Omental fat pad (tissue), 4 donors: ENCODE measurements around the gene PTK6. TPM values are rescaled to one million over a fixed set of nuclear protein-coding genes. Genes with fewer than 3 reads are reported as not detected.

Experiments used
- ATAC-seq: fragments of 150-250 bp; one replicate; pipeline ENCODE4 v1.9.1; 2016; ENCODE audit warnings: mild to moderate bottlenecking, moderate library complexity; ENCODE audit not compliant: low FRiP score
- DNase-seq: peaks from one replicate; pipeline ENCODE4 v3.0.0-alpha.2; 2019; ENCODE audit warnings: low spot score
- total RNA-seq, 4 donors: library from RNA; depleted of rRNA; stranded (reverse); fragments of >200 nt; gene quantifications; one replicate each; pipeline ENCODE4 v1.1.0, GENCODE V29; 2016
- TF ChIP-seq, protein P1 (sequence below), 3 donors: fragments of 450-650 bp; IDR thresholded peaks; one replicate each; pipeline ENCODE4 v1.5.1; 2016 to 2017; ENCODE audit warnings: antibody characterized with exemption in 3 of 3, mild to moderate bottlenecking in 3 of 3, moderate library complexity in 2 of 3

Gene PTK6
- total RNA-seq, 4 donors from 2014 or later = 0.12 to 0.63 (median 0.28) TPM; not detected in 1

DNA sequence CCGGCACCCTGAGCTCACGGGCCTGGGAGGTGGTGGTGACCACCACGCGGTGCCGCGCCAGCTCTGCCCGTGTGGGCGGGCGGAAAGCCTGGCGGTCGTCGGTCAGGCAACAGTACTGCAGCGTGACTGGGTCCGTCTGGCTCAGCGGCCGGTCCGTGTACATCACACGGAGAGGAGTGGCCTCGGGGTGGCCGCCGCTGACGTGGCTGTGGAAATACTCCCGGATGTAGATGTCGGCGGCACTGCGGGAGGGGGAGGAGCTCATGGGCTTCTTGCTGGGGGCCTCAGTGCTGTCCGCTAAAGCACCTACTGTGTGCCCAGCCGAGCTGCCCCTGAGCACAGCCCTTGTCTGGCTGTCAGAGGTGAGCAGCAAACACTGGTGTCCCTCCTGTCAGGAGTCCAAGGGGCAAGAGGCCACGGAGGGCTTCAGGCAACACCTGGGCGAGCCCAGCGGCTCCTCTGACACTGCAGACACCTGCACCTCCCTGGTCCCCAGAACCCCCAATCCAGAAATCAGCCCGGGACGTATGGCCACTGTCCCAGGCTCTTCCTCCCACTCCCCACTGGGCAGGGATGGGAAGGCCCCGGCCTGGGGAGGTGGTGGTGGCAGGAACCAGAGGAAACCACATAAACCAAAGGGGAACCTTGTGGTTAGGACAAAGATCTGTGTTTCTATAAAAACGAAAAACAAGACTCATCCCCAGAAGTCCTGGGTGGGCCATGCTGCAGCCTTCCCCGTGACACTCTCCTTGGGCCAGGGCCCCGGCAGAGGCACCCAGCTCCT, 30.4 kb upstream of the PTK6 start:
- DNase-seq (no peak), ATAC-seq (no peak)
- TF ChIP-seq, protein P1, sequence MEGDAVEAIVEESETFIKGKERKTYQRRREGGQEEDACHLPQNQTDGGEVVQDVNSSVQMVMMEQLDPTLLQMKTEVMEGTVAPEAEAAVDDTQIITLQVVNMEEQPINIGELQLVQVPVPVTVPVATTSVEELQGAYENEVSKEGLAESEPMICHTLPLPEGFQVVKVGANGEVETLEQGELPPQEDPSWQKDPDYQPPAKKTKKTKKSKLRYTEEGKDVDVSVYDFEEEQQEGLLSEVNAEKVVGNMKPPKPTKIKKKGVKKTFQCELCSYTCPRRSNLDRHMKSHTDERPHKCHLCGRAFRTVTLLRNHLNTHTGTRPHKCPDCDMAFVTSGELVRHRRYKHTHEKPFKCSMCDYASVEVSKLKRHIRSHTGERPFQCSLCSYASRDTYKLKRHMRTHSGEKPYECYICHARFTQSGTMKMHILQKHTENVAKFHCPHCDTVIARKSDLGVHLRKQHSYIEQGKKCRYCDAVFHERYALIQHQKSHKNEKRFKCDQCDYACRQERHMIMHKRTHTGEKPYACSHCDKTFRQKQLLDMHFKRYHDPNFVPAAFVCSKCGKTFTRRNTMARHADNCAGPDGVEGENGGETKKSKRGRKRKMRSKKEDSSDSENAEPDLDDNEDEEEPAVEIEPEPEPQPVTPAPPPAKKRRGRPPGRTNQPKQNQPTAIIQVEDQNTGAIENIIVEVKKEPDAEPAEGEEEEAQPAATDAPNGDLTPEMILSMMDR (IDR thresholded peaks at IDR 0.05) = no peak

DNA sequence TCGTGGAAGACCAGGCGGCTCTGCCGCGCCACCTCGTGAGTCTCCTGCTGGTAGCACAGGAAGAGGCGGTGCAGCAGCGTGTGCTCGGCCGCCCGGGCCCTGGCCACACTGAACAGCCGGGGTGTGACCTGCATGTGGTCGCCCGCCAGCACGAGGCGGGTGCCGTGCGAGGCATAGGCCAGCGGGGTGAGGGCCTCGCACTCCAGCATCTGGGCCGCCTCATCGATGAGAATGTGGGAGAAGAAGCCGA, 29.9 kb upstream of the PTK6 start:
- TF ChIP-seq, protein P1 (IDR thresholded peaks at IDR 0.05) = no peak
- ATAC-seq = no peak
- DNase-seq = no peak

DNA sequence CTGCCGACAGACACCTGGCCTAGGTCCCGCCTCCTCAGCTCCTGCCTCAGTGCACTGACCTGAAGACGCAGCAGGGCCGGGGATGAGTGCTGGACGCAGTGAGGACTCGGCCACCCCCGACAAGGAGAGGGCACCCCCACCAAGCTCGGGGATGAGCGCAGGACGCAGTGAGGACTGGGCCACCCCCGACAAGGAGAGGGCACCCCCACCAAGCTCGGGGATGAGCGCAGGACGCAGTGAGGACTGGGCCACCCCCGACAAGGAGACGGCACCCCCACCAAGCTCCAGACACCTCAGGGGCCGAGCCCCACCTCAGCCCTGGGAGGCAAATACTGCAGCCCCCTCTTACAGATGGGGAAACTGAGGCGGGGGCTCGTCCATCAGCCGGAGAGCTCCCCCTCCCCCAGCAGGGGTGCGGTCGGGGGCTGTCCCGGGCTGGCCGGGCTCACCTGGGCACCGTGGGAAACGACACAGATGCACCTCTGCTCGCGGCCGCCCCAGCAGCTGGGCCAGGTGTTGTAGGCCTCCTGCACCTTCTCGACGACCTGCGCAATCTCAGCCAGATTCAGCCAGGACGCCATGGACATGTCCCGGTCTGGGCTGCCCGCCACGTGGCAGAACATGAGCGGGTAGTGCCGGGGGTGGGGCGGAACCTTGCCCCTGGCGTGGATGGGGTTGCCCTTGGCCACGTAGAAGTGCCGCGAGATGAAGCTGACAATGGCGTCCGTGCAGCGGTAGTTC, 29.4 kb upstream of the PTK6 start:
- ATAC-seq = no peak
- no peak for DNase-seq
- TF ChIP-seq, protein P1 (IDR thresholded peaks at IDR 0.05) = no peak

DNA sequence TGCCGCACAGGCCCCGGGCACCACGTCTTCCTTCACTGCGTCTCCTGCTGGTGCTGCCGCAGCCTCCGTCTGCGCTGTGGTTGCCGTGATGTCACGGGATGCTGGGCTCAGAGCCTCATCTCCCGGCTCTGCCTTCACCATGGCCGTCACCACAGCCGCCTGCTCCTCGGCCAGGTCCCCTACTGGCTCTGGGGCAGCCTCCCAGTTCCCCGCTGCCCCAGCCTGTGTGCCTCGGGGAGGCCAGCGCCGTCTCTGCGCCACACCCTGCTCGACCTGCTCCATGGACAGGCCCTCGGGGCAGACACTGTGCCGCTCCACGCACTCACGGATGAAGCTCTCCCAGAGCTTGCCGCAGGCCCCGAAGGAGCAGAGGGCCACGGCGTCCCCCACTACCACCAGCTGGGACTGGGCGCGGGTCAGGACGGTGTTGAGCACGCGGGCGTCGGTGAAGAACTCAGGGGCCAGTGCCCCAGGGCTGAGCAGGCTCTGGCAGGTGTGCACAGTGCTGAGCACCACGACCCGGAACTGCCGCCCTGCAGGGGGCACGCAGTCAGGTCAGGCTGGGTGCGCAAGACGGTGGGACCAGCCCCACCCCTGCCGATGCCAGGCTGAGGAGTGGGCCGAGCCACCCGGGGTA, 28.6 kb upstream of the PTK6 start:
- DNase-seq = no peak
- TF ChIP-seq, protein P1 (IDR thresholded peaks at IDR 0.05) = no peak
- no peak for ATAC-seq

DNA sequence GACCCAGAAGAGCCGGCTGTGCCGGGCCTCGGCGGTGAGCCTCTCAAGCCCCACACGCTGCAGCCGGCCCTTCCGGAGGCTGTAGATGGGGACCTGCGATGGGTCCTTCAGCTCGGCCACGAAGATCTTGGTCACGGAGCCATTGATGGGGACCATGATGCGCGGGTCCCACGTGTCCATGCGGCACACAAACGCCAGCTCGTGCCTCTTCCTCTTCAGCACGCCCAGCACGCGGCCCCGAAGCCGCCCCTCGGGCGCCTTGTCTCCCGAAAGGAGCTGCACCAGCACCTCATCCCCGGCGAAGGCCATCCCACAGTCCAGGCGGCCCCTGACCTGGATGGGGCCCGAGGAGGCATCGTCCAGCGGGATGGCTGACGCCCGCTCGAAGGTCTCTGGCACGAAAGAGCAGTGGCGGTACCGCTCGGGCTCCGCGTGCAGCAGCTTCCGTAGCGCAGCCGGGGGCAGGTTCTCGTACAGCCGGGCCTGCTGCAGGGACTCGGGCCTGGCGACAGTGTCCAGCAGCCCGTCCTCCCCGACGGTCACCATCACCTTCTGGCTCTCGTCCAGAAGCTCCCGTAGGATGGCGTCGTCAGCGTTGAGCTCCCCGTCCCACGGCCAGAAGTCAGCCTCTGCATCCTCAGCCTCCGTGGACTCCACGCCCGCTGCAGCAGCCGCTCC, 28.0 kb upstream of the PTK6 start:
- TF ChIP-seq, protein P1 (IDR thresholded peaks at IDR 0.05) = no peak
- ATAC-seq (no peak), DNase-seq (no peak)

DNA sequence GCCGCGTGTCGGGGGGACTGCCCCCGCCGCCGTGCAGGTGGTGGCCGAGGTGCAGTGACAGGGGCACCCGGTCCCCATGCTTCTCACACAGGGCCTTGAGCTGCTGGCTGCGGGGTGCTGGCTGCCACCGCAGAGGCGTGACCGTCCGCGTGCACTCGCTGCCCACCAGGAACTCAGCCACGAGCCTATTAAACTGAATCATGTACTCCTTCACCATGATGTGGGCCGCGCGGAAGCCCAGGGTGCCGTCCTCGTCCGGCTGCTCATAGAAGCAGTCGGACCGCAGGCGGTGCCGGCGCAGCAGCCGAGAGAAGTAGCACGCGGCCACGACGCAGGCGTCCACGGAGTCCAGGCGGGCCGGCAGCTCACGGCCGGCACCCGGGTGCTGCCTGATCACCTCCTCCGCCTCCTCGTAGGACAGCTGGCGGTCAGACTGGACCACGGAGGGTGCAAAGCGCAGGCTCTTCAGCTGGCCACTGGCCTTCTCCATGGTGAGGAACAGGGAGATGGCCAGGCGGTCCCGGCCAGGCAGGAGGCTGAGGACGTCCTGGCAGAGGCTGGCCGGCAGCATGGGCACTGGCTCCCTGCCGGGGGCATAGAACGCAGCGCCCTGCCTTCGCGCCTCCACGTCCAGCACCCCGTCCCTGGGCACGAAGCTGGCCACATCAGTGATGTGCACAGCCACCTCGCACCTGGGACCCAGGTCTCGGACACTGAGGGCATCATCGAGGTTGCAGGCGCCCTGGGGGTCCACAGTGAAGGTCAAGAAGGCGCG, 27.0 kb upstream of the PTK6 start:
- TF ChIP-seq, protein P1 (IDR thresholded peaks at IDR 0.05) = no peak
- DNase-seq (no peak), ATAC-seq (no peak)
